ENCODE measurements around the gene PLB1. TPM values are rescaled to one million over a fixed set of nuclear protein-coding genes. Genes with fewer than 3 reads are reported as not detected.

Gene PLB1
- total RNA-seq, 1 experiment from 2014 or later, result 0.44 TPM

- ATAC-seq (no peak), DNase-seq (ENCODE audit: low spot score) (no peak)
- Mint-ChIP-seq H3K27ac (no peak overlapping the region), H3K4me1 (0 out of 2 replicates have a peak, but pooled peaks cover 4% of the 10 kb centered on the region), H3K9me3 (peaks cover 11% of the 10 kb centered on the region), H3K27me3 (ENCODE audit: low read depth) (peaks cover 4% of the 10 kb centered on the region; the same call in 1 of the 2 replicates), H3K36me3 (no peaks in the 10 kb centered on the region), H3K4me3 (no peak overlapping the region)
- CTCF ChIA-PET, result interaction anchor here (1.3 kb wide), 1 partner anchor 723 kb away, joined by 4 read pairs; no protein-coding TSS in a partner anchor
- POLR2A ChIA-PET, result no interaction called here
- TF ChIP-seq ZNF423 (CRISPR knock-in tag; IDR thresholded peaks at IDR 0.05) (no peak), FOXJ3 (CRISPR knock-in tag; IDR thresholded peaks at IDR 0.05; ENCODE audit: borderline replicate concordance) (no peak), PRDM15 (CRISPR knock-in tag; IDR thresholded peaks at IDR 0.05) (no peak), ZNF396 (CRISPR knock-in tag; IDR thresholded peaks at IDR 0.05; ENCODE audit: borderline replicate concordance) (no peak), ZNF232 (CRISPR knock-in tag; IDR thresholded peaks at IDR 0.05) (no peak), STAT6 (CRISPR knock-in tag; conservative IDR thresholded peaks at IDR 0.05; ENCODE audit: low read depth) (no peak), ATF3 (CRISPR knock-in tag; conservative IDR thresholded peaks at IDR 0.05) (no peak), ZBTB43 (CRISPR knock-in tag; IDR thresholded peaks at IDR 0.05) (no peak), NR2C2 (CRISPR knock-in tag; IDR thresholded peaks at IDR 0.05) (no peak), ZBTB21 (CRISPR knock-in tag; IDR thresholded peaks at IDR 0.05; ENCODE audit: borderline replicate concordance) (no peak), ATF2 (CRISPR knock-in tag; IDR thresholded peaks at IDR 0.05; ENCODE audit: borderline replicate concordance, low read depth) (no peak), ETV6 (CRISPR knock-in tag; IDR thresholded peaks at IDR 0.05) (no peak), TEAD4 (CRISPR knock-in tag; IDR thresholded peaks at IDR 0.05) (no peak), USF1 (CRISPR knock-in tag; IDR thresholded peaks at IDR 0.05) (no peak), ZSCAN18 (CRISPR knock-in tag; IDR thresholded peaks at IDR 0.05) (no peak), GTF2I (CRISPR knock-in tag; conservative IDR thresholded peaks at IDR 0.05) (no peak)
Measured at GRCh38 chr2:28446531-28446930, 49.3 kb upstream of the PLB1 start.
